UCSD-AML1 (cell line): ENCODE results near the gene TPCN1.
A peak's percentile ranks its signal among the peaks of the same experiment; 100 is the strongest.

Experiments
- DNase-seq: peaks from one replicate; lab custom pipeline; 2025; ENCODE audit not compliant: unreplicated experiment; lab: John Stamatoyannopoulos, UW

Gene TPCN1

DNA sequence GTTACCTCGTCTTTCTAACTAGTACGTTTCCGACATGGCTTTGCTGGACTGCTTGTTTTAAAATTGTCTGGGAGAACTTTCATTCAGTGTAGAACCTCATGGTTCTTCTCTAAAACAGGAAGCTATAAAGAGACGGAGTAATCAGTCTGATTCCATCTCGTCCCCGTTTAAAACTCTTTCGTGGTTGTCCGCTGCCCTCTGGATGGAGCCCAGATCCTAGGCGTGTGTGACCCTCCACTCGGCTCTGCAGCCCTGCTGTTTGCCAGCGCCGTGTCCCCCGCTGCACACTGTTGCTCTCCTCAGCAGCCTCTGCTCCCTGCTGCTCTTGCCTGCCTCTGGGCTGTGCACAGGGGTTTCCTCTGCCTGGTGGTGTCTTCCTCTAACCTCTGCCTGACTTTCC is 63.5 kb downstream of the TPCN1 start:
- peak; percentile 26 for DNase-seq

GRCh38 chr12:113285679-113286610 is 64.7 kb downstream of the TPCN1 start:
- no peak for DNase-seq

DNA sequence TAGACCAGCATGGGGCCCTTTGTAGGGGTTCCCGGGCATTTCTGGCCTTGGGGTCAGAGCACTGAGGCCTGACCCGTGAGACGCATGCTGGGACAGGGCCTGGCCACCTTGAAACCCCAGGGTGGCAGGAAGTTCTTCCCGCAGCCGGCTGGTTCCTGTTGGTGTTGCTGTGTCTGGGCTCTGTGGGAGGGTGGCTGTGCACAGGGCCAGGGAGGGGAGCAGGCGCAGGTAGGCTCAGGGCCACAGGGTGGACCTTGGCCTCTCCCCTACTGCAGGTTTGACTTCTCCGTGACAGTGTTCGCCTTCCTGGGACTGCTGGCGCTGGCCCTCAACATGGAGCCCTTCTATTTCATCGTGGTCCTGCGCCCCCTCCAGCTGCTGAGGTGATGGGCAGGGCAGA is 65.4 kb downstream of the TPCN1 start:
- peak; percentile 45 for DNase-seq

DNA sequence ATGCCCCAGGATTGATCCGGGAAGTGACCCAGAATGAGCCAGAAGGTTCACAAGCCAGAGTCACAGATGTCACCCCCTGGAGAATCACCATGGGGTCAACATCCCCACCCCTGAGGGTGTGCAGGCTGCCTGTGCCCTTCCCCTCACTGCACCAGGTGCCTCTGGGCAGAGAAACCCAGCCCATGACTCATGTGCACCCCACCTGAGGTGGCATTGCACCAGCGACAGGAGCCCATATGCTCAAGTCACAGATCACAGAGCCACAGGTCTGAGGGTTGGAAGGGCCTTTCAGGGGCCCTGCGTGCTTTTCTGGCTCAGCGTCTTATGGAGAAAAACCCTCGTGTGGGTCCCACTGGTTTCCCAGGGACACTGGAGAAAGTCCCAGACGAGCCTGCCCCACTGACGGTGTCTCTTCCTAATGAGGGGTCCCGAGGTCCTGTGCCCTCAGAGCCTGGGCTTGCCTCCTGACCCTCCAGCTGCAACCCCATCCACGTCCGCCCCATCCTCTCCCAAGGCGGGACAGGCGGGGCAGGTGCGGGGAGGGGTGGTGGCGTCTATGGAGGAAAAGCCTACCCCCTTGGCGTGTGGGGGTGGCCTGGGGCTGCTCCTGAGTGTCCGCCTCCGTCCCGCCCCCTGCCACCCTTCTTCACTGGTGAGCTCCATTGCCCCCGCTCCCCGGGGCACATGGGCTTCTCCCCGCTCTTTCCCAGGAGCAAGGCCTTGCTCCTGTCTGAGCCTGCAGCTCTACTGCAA is 66.1 kb downstream of the TPCN1 start:
- no peak for DNase-seq

DNA sequence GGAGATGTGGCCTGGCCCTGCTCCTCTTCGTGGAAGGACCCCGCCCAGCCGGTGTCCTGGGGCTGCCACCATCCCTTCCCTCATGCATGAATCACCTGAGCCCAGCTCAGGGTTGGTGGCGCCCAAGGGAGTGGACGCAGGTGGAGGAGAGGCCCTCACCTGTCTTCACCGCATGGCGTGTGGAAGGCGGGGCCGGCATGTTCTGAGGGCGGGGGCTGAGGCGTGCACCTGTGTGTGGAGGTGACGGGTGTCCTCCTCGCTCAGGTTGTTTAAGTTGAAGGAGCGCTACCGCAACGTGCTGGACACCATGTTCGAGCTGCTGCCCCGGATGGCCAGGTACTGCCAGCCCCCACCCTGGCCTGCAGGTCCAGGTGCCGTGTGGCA is 66.6 kb downstream of the TPCN1 start:
- no peak for DNase-seq

- no peak for DNase-seq
These were observed 68.1 kb downstream of the TPCN1 start for GRCh38 chr12:113289361-113289760.

- no peak for DNase-seq
These were observed 69.2 kb downstream of the TPCN1 start for GRCh38 chr12:113290506-113290905.

- no peak for DNase-seq
These were observed 70.3 kb downstream of the TPCN1 start for GRCh38 chr12:113291586-113291985.

DNA sequence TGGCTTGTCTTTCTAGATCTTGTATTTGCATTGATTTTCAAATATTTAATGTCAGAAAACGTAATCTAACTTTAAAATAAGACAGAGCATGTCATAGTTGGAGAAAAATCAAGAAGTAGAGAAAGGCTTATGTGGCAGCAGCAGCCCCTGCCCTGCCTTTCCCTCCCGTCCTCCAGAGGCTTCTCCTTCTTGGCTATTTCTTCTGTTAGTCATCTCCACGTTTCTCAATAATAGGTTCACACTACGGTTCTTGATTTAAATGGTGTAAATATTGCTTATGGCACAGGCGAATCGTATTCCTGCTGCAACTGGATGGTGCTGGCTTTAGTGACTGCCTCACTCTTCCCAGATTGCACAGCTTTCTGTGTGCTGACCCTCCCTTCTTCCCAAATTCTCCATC is 70.8 kb downstream of the TPCN1 start:
- no peak for DNase-seq

DNA sequence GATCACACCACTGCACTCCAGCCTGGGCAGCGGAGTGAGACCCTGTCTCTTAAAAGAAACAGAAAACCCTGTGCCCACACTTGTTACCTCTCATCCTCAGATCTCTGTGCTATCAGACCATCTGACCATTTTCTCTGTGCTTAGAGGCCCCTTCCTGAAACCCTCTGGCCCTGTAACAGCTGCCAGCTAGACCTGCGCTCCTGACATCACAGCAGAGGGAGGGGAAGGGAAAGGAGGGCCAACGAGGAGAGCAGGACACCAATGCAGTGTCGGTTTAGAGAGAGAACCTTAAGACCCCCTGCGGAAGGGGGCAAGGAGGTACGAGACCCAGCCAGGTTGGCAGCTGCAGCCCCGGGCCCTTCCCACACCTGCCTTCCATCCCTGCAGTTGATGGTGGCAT is 71.3 kb downstream of the TPCN1 start:
- DNase-seq: no peak

DNA sequence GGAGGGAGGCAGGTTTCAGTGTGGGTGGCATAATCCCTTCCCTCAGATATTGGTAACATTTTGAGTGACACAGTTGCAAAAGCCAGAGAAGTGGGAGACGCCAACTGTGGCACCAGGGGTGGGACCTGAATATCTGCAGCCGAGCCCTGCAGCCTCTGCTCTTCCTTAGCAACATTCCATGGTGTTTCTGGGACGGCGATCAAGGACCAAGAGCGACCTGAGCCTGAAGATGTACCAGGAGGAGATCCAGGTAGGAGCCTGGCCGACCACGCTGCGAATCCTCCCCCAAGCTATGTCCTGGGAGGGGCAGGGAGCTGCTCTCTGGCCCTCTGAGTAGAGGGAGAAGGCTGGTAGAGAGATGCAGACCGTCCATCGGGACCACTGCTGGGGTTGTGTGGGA is 71.8 kb downstream of the TPCN1 start:
- DNase-seq: no peak

DNA sequence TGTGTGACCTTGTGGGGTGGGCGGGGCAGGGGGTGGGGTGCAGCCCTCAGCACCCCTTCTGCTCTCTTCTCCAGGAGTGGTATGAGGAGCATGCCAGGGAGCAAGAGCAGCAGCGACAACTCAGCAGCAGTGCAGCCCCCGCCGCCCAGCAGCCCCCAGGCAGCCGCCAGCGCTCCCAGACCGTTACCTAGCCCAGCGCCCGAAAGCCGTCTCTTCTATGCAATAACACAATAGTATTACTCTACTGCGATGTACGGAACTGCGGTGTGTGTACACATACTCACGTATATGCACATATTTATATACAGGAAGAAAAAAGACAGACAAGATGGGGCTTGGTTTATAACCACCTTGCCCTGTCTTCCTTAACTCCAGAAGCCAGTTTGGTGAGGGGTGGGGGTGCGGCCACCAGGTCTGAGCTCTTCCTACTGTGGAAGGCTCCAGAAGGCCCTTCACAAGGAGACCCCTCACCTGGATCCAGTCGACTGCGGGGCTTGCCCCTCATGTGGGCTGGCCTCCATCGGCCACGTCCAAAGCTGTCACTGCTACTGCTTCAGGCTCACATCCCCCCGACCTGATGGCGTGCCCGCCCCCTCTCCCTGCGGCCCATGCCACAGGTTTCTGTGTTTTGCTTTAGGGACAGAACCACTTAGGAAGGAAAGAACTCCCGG is 74.8 kb downstream of the TPCN1 start:
- no peak for DNase-seq

DNA sequence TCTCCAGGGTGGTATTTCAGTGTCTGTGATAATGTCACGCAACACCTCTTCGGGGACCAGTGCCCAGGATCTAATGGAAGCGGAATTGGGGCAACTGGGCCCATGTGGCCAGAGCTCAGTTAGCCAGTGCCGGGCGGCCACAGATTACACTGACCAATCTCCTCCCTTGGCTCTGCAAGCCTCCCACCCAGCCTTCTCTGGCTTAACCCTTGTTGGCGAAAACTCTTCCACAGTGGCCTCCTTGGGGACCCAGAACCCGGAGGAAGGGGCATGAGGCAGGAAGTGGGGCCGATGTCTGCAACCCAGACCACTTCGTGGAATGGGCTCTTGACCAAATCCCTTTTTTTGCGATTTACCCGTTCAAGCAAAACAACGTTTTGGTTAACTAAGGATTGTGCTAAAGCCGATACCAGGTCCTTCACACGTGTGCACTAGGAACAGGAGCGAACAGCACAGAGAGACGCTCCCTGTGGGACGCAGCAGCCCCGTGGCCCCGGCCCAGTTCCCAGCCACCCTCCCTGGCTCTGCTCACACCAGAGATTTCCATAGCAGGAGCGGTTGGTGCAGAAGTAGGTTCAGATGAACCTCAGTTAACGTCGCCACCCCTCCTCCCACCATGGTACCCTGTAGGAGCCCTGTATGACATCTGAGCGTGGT is 75.4 kb downstream of the TPCN1 start:
- no peak for DNase-seq

GRCh38 chr12:113297214-113297587 is 75.9 kb downstream of the TPCN1 start:
- DNase-seq: no peak

GRCh38 chr12:113297621-113298471 is 76.6 kb downstream of the TPCN1 start:
- no peak for DNase-seq

DNA sequence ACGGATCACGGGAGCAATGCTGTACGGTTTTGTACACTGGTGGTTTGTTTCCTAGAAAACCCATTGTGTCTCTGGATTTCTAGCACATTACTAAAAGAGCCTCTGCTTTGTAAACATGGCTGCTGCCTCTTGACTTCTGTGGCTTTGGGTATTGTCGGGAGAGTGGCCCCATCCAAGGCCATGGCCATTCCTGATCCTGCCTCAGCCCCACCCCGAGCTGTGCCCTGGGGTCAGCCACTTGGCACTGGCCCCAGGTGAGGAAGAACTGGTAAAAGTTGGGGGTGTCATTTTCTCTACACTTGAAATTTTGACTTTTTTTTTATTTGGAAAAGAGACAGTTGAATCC is 77.2 kb downstream of the TPCN1 start:
- no peak for DNase-seq

DNA sequence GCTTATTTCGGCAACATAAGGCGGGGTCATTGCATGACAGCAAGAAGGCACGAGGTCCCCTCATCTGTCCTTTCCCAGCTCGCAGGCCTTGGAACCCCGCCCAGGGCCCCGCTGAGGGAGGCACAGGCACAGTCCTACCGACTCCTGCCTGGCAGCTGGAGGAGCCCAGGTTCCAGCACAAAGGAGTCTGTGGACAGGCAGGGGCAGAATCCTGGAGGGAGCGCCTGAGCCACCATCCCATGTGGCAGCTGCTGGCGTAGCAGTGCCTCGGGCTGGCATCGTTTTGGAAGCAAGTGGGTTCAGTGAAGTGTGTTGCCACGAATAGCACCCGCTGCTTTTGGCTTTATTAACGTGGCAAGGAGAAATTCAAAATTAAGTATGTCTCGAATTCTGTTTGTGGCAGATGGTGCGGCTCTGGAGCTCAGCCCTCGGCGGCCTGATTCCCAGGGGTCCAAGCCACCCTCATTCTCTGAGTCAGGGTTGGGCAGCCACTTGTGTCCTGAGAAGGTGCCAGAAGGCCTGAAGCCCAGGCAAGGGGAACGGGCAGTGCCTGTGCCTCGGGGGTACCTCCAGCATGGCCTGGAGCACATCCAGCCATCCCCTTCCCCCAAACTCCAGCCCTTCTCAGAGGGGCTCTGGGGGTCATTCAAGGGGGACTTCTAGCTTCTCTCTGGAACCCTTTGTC is 77.7 kb downstream of the TPCN1 start:
- DNase-seq: no peak

- no peak for DNase-seq
These were observed 78.5 kb downstream of the TPCN1 start for GRCh38 chr12:113299619-113300237.

- DNase-seq: no peak
These were observed 80.5 kb downstream of the TPCN1 start for GRCh38 chr12:113301811-113302210.
